ENCODE measurements around the gene CFAP100.

- TF ChIP-seq CTCF (IDR thresholded peaks at IDR 0.05) (peak; percentile 89), EZH2 (IDR thresholded peaks at IDR 0.05) (peak; percentile 47)
Measured at GRCh38 chr3:126389112-126389793, 5.5 kb upstream of the CFAP100 start.

Data from neural progenitor cell (in vitro differentiated cells).